Activated CD4-positive, alpha-beta T cell treated with anti-CD3 and anti-CD28 coated beads, Interleukin-2, amount 10 ng/mL, durations not matched to agents 7 days and 5 days (primary cell): ENCODE measurements around the gene NEMP1. TPM values are rescaled to one million over a fixed set of nuclear protein-coding genes. Genes with fewer than 3 reads are reported as not detected.
"Not testable (repeated sequence)": the region's sequence is repeated elsewhere in the genome, so short reads cannot be mapped to it uniquely, and the experiment has no call there.

ENCODE experiments used
- CTCF ChIA-PET: fragments of 350-600 bp; sonication (Branson Sonifier 250); formaldehyde crosslinking; loops from one replicate; lab custom pipeline; 2021; ENCODE audit warnings: antibody characterized with exemption; lab: Charles Lee
- POLR2A ChIA-PET: fragments of 350-600 bp; sonication (Branson Sonifier 250); formaldehyde crosslinking; loops from one replicate; lab custom pipeline; 2021; ENCODE audit warnings: antibody characterized with exemption; lab: Charles Lee
- DNase-seq: peaks from one replicate; pipeline ENCODE4 v3.0.0-alpha.2; 2020
- H3K27ac Mint-ChIP-seq: one replicate; pipeline ENCODE4 v1.8.0; 2021; ENCODE audit warnings: mild to moderate bottlenecking, moderate library complexity, mixed read lengths
- H3K27me3 Mint-ChIP-seq: one replicate; pipeline ENCODE4 v1.8.0; 2021; ENCODE audit warnings: mixed read lengths
- H3K36me3 Mint-ChIP-seq: one replicate; pipeline ENCODE4 v1.8.0; 2021; ENCODE audit warnings: low read depth, mixed read lengths
- H3K4me1 Mint-ChIP-seq: one replicate; pipeline ENCODE4 v1.8.0; 2021; ENCODE audit warnings: mixed read lengths
- H3K4me3 Mint-ChIP-seq: one replicate; pipeline ENCODE4 v1.8.0; 2021; ENCODE audit warnings: mild to moderate bottlenecking, moderate library complexity, mixed read lengths
- H3K9me3 Mint-ChIP-seq: one replicate; pipeline ENCODE4 v1.8.0; 2021; ENCODE audit warnings: mixed read lengths
- total RNA-seq, 2 experiments: library from RNA; stranded (reverse); gene quantifications; one replicate each; pipeline ENCODE4 v1.2.3, GENCODE V29; 2021

NEMP1 gene
- total RNA-seq: 10 to 100 TPM; 50.2 to 54.3 TPM

GRCh38 chr12:57078519-57079404, at the start of gene NEMP1:
Gene NEMP1, minus strand, starts transcription at chr12:57078791. Its CDS starts 46 bp downstream, at chr12:57078745.
- CTCF ChIA-PET: interaction anchor here (0.9 to 4.2 kb wide), 14 partner anchors 8 to 160 kb away, joined by 3 to 21 read pairs (median 6); partner anchors contain the start of genes NAB2 and STAT6
- DNase-seq: peak; percentile 99
- Mint-ChIP-seq H3K4me3 (peak within 1 kb of the TSS; percentile 97), H3K9me3 (no peaks in the 10 kb centered on the region), H3K4me1 (peaks cover 28% of the 10 kb centered on the region), H3K36me3 (peaks cover 12% of the 10 kb centered on the region), H3K27ac (peak within 1 kb of the TSS; percentile 99), H3K27me3 (no peaks in the 10 kb centered on the region)
- POLR2A ChIA-PET: interaction anchor here (0.8 to 2.2 kb wide), 4 partner anchors 9 to 33 kb away, joined by 4 to 8 read pairs (median 6); partner anchors contain the start of gene STAT6

GRCh38 chr12:57127726-57128518, 49.3 kb upstream of the NEMP1 start, which contains the start of gene LRP1:
Gene LRP1, plus strand, starts transcription at chr12:57128483. Its CDS starts 482 bp downstream, at chr12:57128965.
- ChIA-PET CTCF (interaction anchor here (0.7 to 8.1 kb wide), 9 partner anchors 12 to 126 kb away, joined by 3 to 72 read pairs (median 3); partner anchors contain the start of gene STAT6), POLR2A (interaction anchor here (0.5 kb wide), 1 partner anchor 64 kb away, joined by 3 read pairs; no protein-coding TSS in a partner anchor)
- Mint-ChIP-seq H3K27ac (peak within 1 kb of the TSS; percentile 55), H3K4me3 (peak within 1 kb of the TSS; percentile 75), H3K27me3 (peaks cover 58% of the 10 kb centered on the region), H3K9me3 (peaks cover 8% of the 10 kb centered on the region), H3K4me1 (peaks cover 11% of the 10 kb centered on the region), H3K36me3 (peaks cover 3% of the 10 kb centered on the region)
- peak; percentile 74 for DNase-seq

- peak; percentile 41 for DNase-seq
- Mint-ChIP-seq H3K27me3 (peaks cover 56% of the 10 kb centered on the region), H3K4me1 (peaks cover 11% of the 10 kb centered on the region), H3K9me3 (peaks cover 8% of the 10 kb centered on the region), H3K36me3 (peaks cover 3% of the 10 kb centered on the region), H3K4me3 (peak overlapping the region; percentile 75), H3K27ac (no peak overlapping the region)
- ChIA-PET POLR2A (interaction anchor here (0.5 to 0.6 kb wide), 2 partner anchors 14 to 64 kb away, joined by 3 to 4 read pairs; no protein-coding TSS in a partner anchor), CTCF (interaction anchor here (0.8 to 8.1 kb wide), 7 partner anchors 9 to 126 kb away, joined by 3 to 72 read pairs (median 3); partner anchors contain the start of gene STAT6)
These were observed 48.6 kb upstream of the NEMP1 start for GRCh38 chr12:57127101-57127725.

- DNase-seq: no peak
- H3K4me1 Mint-ChIP-seq: peaks cover 11% of the 10 kb centered on the region
- peak overlapping the region; percentile 75 for H3K4me3 Mint-ChIP-seq
- peaks cover 3% of the 10 kb centered on the region for H3K36me3 Mint-ChIP-seq
- peaks cover 53% of the 10 kb centered on the region for H3K27me3 Mint-ChIP-seq
- ChIA-PET CTCF (interaction anchor here (1.0 to 8.1 kb wide), 3 partner anchors 8 to 15 kb away, joined by 3 to 72 read pairs (median 3); partner anchors contain the start of gene STAT6), POLR2A (interaction anchor here (0.6 kb wide), 1 partner anchor 13 kb away, joined by 4 read pairs; no protein-coding TSS in a partner anchor)
- H3K9me3 Mint-ChIP-seq: peaks cover 8% of the 10 kb centered on the region
- H3K27ac Mint-ChIP-seq: no peak overlapping the region
These were observed 48.0 kb upstream of the NEMP1 start for GRCh38 chr12:57126561-57126960.

GRCh38 chr12:57126061-57126460, 47.5 kb upstream of the NEMP1 start:
- DNase-seq: no peak
- no peak overlapping the region for H3K4me3 Mint-ChIP-seq
- peaks cover 11% of the 10 kb centered on the region for H3K4me1 Mint-ChIP-seq
- CTCF ChIA-PET: interaction anchor here (0.8 to 8.1 kb wide), 3 partner anchors 10 to 48 kb away, joined by 3 to 72 read pairs (median 3); partner anchors contain the start of gene STAT6
- H3K9me3 Mint-ChIP-seq: peaks cover 8% of the 10 kb centered on the region
- H3K27ac Mint-ChIP-seq: no peak overlapping the region
- peaks cover 48% of the 10 kb centered on the region for H3K27me3 Mint-ChIP-seq
- POLR2A ChIA-PET: no interaction called here
- peaks cover 3% of the 10 kb centered on the region for H3K36me3 Mint-ChIP-seq

GRCh38 chr12:57124261-57124877, 45.8 kb upstream of the NEMP1 start:
- peaks cover 3% of the 10 kb centered on the region for H3K36me3 Mint-ChIP-seq
- no peak overlapping the region for H3K4me3 Mint-ChIP-seq
- H3K27me3 Mint-ChIP-seq: peaks cover 33% of the 10 kb centered on the region
- POLR2A ChIA-PET: no interaction called here
- CTCF ChIA-PET: interaction anchor here (0.5 to 8.1 kb wide), 17 partner anchors 7 to 497 kb away, joined by 3 to 72 read pairs (median 4); partner anchors contain the start of genes LRP1-AS and STAT6
- no peak overlapping the region for H3K27ac Mint-ChIP-seq
- H3K4me1 Mint-ChIP-seq: peaks cover 11% of the 10 kb centered on the region
- DNase-seq: peak; percentile 85
- peaks cover 8% of the 10 kb centered on the region for H3K9me3 Mint-ChIP-seq

- ChIA-PET POLR2A (no interaction called here), CTCF (interaction anchor here (0.5 to 8.1 kb wide), 13 partner anchors 8 to 496 kb away, joined by 3 to 72 read pairs (median 5); partner anchors contain the start of genes LRP1-AS and STAT6)
- Mint-ChIP-seq H3K4me3 (no peak overlapping the region), H3K27ac (no peak overlapping the region), H3K4me1 (peaks cover 14% of the 10 kb centered on the region), H3K27me3 (peaks cover 33% of the 10 kb centered on the region), H3K9me3 (peaks cover 8% of the 10 kb centered on the region), H3K36me3 (peaks cover 3% of the 10 kb centered on the region)
- no peak for DNase-seq
These were observed 45.2 kb upstream of the NEMP1 start for GRCh38 chr12:57123813-57124212.

- DNase-seq, H3K27ac Mint-ChIP-seq, H3K9me3 Mint-ChIP-seq, H3K4me1 Mint-ChIP-seq, H3K36me3 Mint-ChIP-seq, POLR2A ChIA-PET, H3K4me3 Mint-ChIP-seq: not testable (repeated sequence)
- peaks cover 25% of the 10 kb centered on the region for H3K27me3 Mint-ChIP-seq
- CTCF ChIA-PET: interaction anchor here (0.8 to 8.1 kb wide), 5 partner anchors 9 to 120 kb away, joined by 3 to 72 read pairs (median 3); partner anchors contain the start of gene STAT6
These were observed 42.1 kb upstream of the NEMP1 start for GRCh38 chr12:57120718-57121117.

GRCh38 chr12:57119294-57120085, 40.9 kb upstream of the NEMP1 start:
- Mint-ChIP-seq H3K27ac (no peak overlapping the region), H3K36me3 (peaks cover 3% of the 10 kb centered on the region)
- no peak for DNase-seq

GRCh38 chr12:57118711-57119271, 40.2 kb upstream of the NEMP1 start:
- ChIA-PET POLR2A (no interaction called here), CTCF (interaction anchor here (1.0 kb wide), 1 partner anchor 8 kb away, joined by 3 read pairs; no protein-coding TSS in a partner anchor)
- H3K27me3 Mint-ChIP-seq: peaks cover 12% of the 10 kb centered on the region
- H3K36me3 Mint-ChIP-seq: peaks cover 2% of the 10 kb centered on the region
- H3K4me1 Mint-ChIP-seq: peaks cover 7% of the 10 kb centered on the region
- no peak overlapping the region for H3K4me3 Mint-ChIP-seq
- H3K27ac Mint-ChIP-seq: no peak overlapping the region
- H3K9me3 Mint-ChIP-seq: peaks cover 5% of the 10 kb centered on the region
- no peak for DNase-seq

More at GRCh38 chr12:57119294-57120085, 40.9 kb upstream of the NEMP1 start:
- Mint-ChIP-seq H3K4me3 (no peak overlapping the region), H3K4me1 (peaks cover 7% of the 10 kb centered on the region), H3K27me3 (peaks cover 16% of the 10 kb centered on the region), H3K9me3 (peaks cover 8% of the 10 kb centered on the region)
- ChIA-PET CTCF (interaction anchor here (0.8 to 1.5 kb wide), 2 partner anchors 8 to 30 kb away, joined by 3 to 5 read pairs; partner anchors contain the start of gene STAT6), POLR2A (interaction anchor here (0.6 kb wide), 1 partner anchor 9 kb away, joined by 3 read pairs; no protein-coding TSS in a partner anchor)
